GM19240 (cell line): ENCODE results near the gene UNC13B.
"Not testable (repeated sequence)": the region's sequence is repeated elsewhere in the genome, so short reads cannot be mapped to it uniquely, and the experiment has no call there.

Source experiments
- DNase-seq: peaks from one replicate; pipeline ENCODE4 v3.0.0; 2011; ENCODE audit warnings: low spot score; ENCODE audit not compliant: insufficient read length

The UNC13B gene

GRCh38 chr9:35220659-35221338 is 59.0 kb downstream of the UNC13B start:
- DNase-seq = no peak

GRCh38 chr9:35225677-35226076 is 63.9 kb downstream of the UNC13B start:
- no peak for DNase-seq

GRCh38 chr9:35226651-35227050 is 64.8 kb downstream of the UNC13B start:
- no peak for DNase-seq

GRCh38 chr9:35227284-35227683 is 65.5 kb downstream of the UNC13B start:
- no peak for DNase-seq

- DNase-seq = no peak
Measured at GRCh38 chr9:35229066-35229778, 67.4 kb downstream of the UNC13B start.

DNA sequence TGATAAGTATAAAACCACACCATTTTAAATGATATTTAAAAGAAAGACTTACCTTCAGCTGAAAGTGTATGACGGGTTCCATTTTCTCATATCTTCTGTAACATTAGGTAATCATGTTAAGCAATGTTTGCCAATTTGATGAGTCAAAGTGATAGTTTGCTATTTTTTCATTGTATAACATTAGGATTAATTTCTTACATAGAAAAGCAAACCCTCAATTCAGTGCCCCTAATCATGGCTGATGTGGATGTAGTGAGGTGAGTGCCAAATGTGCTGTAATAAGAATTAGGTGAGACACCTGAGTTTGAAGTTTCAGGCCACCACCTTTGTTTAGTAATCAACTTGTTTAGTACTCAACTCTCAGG is 68.0 kb downstream of the UNC13B start:
- DNase-seq = no peak

GRCh38 chr9:35232867-35233544 is 71.2 kb downstream of the UNC13B start:
- DNase-seq = no peak

DNA sequence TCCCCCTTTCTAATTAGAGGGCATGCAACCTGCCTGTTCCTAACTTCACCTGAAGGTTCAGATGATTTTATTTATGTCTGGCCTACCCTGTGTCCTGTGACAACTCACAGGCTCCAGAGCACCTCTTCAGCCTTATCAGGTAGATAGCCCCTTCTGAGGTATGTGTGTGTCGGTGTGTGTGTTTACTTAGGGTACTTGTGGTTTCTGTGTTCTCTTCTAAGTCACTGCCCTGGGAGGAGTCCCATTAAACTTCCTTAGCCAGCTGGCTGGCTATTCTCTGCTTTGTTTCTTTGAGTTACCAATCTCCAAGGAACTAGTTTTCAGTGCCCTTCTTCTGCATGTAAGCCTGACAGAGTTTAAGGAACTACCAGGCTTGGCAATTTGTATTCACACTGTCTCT is 74.9 kb downstream of the UNC13B start:
- DNase-seq = no peak

- no peak for DNase-seq
Measured at GRCh38 chr9:35237311-35237710, 75.5 kb downstream of the UNC13B start.

GRCh38 chr9:35245945-35246344 is 84.1 kb downstream of the UNC13B start:
- not testable (repeated sequence) for DNase-seq

GRCh38 chr9:35253075-35253474 is 91.3 kb downstream of the UNC13B start:
- DNase-seq = no peak

GRCh38 chr9:35254237-35254636 is 92.4 kb downstream of the UNC13B start:
- no peak for DNase-seq

DNA sequence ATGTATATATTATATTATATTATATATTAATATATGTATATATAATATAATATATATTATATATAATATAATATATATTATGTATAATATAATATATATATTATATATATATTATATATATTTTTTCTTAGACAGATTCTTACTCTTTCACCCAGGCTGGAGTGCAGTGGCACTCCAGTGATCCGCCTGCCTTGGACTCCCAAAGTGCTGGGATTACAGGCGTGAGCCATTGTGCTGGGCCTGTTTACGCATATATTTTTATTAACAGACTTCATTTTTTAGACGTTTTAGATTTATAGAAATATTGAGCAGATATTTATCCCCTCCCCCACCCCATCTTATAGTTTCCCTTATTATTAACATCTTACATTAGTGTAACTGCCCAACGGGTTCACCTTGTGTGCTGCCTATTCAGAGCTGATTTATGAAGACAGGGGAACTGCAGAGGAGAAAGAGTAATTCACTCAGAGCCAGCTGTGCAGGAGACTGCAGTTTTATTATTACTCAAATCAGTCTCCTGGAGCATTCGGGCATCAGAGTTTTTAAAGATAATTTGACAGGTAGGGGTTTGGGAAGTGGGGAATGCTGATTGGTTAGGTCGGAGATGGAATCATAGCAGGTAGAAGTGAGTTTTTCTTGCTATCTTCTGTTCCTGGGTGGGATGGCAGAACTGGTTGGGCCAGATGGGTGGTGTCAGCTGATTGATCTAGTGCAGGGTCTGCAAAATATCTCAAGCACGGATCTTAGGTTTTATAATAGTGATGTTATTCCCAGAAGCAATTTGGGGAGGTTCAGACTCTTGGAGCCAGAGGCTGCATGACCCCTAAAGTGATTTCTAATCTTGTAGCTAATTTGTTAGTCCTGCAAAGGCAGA is 93.4 kb downstream of the UNC13B start:
- no peak for DNase-seq

DNA sequence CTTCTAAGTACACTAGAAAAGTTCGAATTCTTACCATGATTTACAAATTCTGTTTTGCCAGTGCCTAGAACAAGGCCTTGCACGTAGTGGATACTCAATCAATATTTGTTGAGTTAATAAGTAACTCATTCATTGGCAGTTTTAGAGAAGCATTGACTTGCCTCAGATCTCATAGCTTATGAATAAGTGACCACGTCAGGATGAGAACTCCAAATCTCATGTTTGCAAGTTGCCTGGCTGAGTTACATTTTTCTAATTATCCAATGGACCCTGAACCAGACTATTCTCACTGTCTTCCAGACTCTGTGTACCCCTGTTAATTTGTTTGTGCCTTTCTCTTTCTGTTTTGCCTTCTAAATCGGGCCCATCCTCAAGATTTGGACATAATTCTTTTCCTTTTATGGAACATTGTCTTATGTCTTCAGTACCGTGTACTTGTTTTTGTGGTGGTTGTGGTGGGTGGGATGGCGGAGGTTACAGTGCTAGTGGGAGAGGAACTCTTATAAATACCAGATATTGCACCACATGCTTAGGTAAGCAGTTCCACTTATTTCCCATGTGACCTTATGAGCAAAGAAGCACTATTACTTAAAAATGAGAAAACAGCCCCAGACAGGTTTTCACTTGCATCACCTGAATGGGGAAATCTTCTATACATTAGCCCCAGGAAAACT is 96.3 kb downstream of the UNC13B start:
- DNase-seq = no peak

DNA sequence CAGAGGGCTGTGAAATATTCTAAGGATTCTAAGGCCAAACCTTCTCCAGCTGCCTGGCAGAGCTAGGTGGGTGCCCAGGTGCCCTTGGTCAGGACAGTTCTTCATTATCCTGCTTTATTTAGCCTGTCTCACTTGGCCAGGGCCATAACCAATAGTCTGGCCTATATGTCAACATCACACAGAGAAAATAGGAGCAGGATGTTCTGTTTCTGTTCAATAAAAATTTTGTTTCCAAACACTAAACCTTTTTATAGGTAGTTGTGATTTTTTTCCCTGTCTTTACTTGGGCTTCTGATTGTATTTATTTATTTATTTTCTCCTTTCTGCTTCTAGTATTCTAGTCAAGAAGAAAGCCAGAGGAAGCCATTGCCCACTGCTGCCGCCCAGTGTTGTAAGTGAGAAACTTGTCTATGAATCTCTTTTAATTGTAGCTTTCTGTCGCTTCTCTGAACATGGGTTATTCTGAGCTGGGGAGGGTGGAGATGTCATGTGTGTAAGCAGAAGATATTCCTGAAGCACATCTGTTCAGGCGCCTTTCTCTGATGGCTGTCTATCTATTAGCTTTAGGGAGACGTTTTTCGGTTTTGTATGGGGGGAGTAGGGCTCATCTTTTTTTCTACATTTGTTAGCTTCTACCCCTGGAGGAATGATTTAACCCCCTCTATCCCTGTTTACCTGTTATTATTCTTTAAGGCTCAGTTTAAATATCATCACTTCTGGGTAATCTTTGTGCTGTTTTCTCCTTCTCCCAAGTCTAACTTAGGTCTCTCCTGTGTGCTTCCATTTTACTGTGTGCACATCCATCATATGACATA is 97.1 kb downstream of the UNC13B start:
- no peak for DNase-seq

GRCh38 chr9:35260186-35260585 is 98.4 kb downstream of the UNC13B start:
- DNase-seq = no peak

- DNase-seq = no peak
Measured at GRCh38 chr9:35262064-35262463, 100.3 kb downstream of the UNC13B start.

DNA sequence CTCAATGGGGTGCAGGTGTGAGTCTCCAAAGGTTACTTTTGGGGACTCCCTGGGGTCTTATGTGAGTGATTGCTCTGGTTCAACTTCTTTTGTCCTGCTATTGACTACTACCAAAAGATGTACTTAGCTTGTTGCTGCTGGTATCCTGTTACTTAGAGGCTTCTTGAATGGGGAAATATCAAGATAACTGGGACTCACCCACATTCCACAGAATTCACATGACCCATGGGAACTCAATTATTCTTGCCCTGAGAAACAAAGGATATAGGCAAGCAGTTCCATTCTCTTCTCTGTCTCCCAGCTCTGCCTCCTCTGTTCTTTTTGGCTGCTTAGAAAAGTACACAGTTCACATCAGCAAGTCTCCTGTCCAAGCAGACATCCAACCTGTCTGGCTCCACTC is 105.9 kb downstream of the UNC13B start:
- DNase-seq = no peak

- DNase-seq = no peak
Measured at GRCh38 chr9:35269919-35270318, 108.1 kb downstream of the UNC13B start.

DNA sequence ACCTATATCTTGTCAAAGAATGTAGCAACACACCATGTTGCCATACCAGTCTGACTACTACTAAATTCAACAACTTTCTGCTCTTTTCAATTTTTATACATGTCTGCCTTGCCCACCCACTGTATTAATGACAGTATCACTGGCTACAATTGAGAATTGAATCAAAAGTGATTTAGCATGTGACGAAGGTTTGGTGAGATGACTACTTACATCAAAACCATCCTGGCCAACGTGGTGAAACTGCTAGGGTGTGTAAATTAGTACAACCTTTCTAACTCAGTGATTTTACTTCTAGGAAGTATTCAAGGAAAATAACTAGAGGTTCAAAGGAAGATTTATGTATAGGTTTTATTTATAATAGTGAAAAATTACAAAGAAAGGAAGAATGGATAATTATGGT is 109.8 kb downstream of the UNC13B start:
- no peak for DNase-seq
